ENCODE results near the gene IL1RAPL1.
"Not testable (repeated sequence)": the region's sequence is repeated elsewhere in the genome, so short reads cannot be mapped to it uniquely, and the experiment has no call there.

IL1RAPL1 gene

GRCh38 chrX:28997706-28998463 lies 410.6 kb downstream of the IL1RAPL1 start:
- no peak for DNase-seq

GRCh38 chrX:28998609-28999135 lies 411.4 kb downstream of the IL1RAPL1 start:
- no peak for DNase-seq

- no peak for DNase-seq
Observed at GRCh38 chrX:29012867-29013266, 425.6 kb downstream of the IL1RAPL1 start.

- DNase-seq, result no peak
Observed at GRCh38 chrX:29023207-29023606, 436.0 kb downstream of the IL1RAPL1 start.

- DNase-seq, result no peak
Observed at GRCh38 chrX:29024871-29025270, 437.6 kb downstream of the IL1RAPL1 start.

GRCh38 chrX:29039501-29039900 lies 452.3 kb downstream of the IL1RAPL1 start:
- no peak for DNase-seq

- DNase-seq, result no peak
Observed at GRCh38 chrX:29040160-29040559, 452.9 kb downstream of the IL1RAPL1 start.

- DNase-seq, result no peak
Observed at GRCh38 chrX:29042341-29042740, 455.1 kb downstream of the IL1RAPL1 start.

GRCh38 chrX:29043746-29044145 lies 456.5 kb downstream of the IL1RAPL1 start:
- DNase-seq, result no peak

- no peak for DNase-seq
Observed at GRCh38 chrX:29044423-29045184, 457.4 kb downstream of the IL1RAPL1 start.

GRCh38 chrX:29065477-29065876 lies 478.2 kb downstream of the IL1RAPL1 start:
- DNase-seq, result no peak

GRCh38 chrX:29066516-29066915 lies 479.3 kb downstream of the IL1RAPL1 start:
- DNase-seq, result no peak

- no peak for DNase-seq
Observed at GRCh38 chrX:29067351-29067750, 480.1 kb downstream of the IL1RAPL1 start.

- no peak for DNase-seq
Observed at GRCh38 chrX:29071525-29072320, 484.5 kb downstream of the IL1RAPL1 start.

GRCh38 chrX:29082558-29082957 lies 495.3 kb downstream of the IL1RAPL1 start:
- DNase-seq, result no peak

- DNase-seq, result no peak
Observed at GRCh38 chrX:29083823-29084222, 496.6 kb downstream of the IL1RAPL1 start.

GRCh38 chrX:29090811-29091210 lies 503.6 kb downstream of the IL1RAPL1 start:
- no peak for DNase-seq

- DNase-seq, result no peak
Observed at GRCh38 chrX:29107231-29107630, 520.0 kb downstream of the IL1RAPL1 start.

- DNase-seq, result no peak
Observed at GRCh38 chrX:29110041-29110440, 522.8 kb downstream of the IL1RAPL1 start.

GRCh38 chrX:29113221-29113620 lies 526.0 kb downstream of the IL1RAPL1 start:
- DNase-seq, result no peak

GRCh38 chrX:29122817-29123216 lies 535.6 kb downstream of the IL1RAPL1 start:
- DNase-seq, result not testable (repeated sequence)

- DNase-seq, result no peak
Observed at GRCh38 chrX:29130905-29131304, 543.7 kb downstream of the IL1RAPL1 start.

- DNase-seq, result no peak
Observed at GRCh38 chrX:29136904-29137303, 549.7 kb downstream of the IL1RAPL1 start.

Data from NCI-H510A (cell line).